Ishikawa (cell line): ENCODE measurements around the gene VRTN.
A peak's percentile ranks its signal among the peaks of the same experiment; 100 is the strongest.
"Not testable (repeated sequence)": the region's sequence is repeated elsewhere in the genome, so short reads cannot be mapped to it uniquely, and the experiment has no call there.

Experiments used
- CEBPB ChIP-seq: IDR thresholded peaks from 2 replicates; pipeline ENCODE4 v1.6.1; 2012
- CREB1 ChIP-seq: IDR thresholded peaks from 2 replicates; pipeline ENCODE4 v1.6.1; 2012; ENCODE audit warnings: low read depth
- EGR1 ChIP-seq: IDR thresholded peaks from 2 replicates; pipeline ENCODE4 v1.6.1; 2012
- EP300 ChIP-seq: IDR thresholded peaks from 2 replicates; pipeline ENCODE4 v1.6.1; 2012; ENCODE audit warnings: borderline replicate concordance
- FOXM1 ChIP-seq: IDR thresholded peaks from 2 replicates; pipeline ENCODE4 v1.6.1; 2012; ENCODE audit warnings: low read depth, borderline replicate concordance
- NFIC ChIP-seq: IDR thresholded peaks from 2 replicates; pipeline ENCODE4 v1.6.1; 2012
- RAD21 ChIP-seq: IDR thresholded peaks from 2 replicates; pipeline ENCODE4 v1.6.1; 2012; ENCODE audit warnings: low read depth
- REST ChIP-seq: IDR thresholded peaks from 2 replicates; pipeline ENCODE4 v1.6.1; 2012; ENCODE audit warnings: low read depth, mild to moderate bottlenecking
- TAF1 ChIP-seq: IDR thresholded peaks from 2 replicates; pipeline ENCODE4 v1.6.1; 2012; ENCODE audit warnings: low read depth, mild to moderate bottlenecking
- TEAD4 ChIP-seq: IDR thresholded peaks from 2 replicates; pipeline ENCODE4 v1.6.1; 2012
- USF1 ChIP-seq: IDR thresholded peaks from 2 replicates; pipeline ENCODE4 v1.6.1; 2012
- YY1 ChIP-seq: IDR thresholded peaks from 2 replicates; pipeline ENCODE4 v1.6.1; 2012; ENCODE audit warnings: low read depth

- not testable (repeated sequence) for TF ChIP-seq RAD21, USF1, YY1, CREB1, FOXM1, REST, NFIC, TAF1, EGR1, EP300
- TF ChIP-seq TEAD4: 0 out of 2 replicates have a peak, but pooled peaks have one; percentile 23
- TF ChIP-seq CEBPB: peak; percentile 3; the same call in 1 of the 2 replicates
Observed at GRCh38 chr14:74381571-74381970, 33.3 kb downstream of the VRTN start.
